CD14-positive monocyte (primary cell): ENCODE data around the gene TMEM59L. TPM values are rescaled to one million over a fixed set of nuclear protein-coding genes. Genes with fewer than 3 reads are reported as not detected.
A peak's percentile ranks its signal among the peaks of the same experiment; 100 is the strongest.

Experiments
- DNase-seq, 3 donors: peaks; one replicate each; pipeline ENCODE4 v3.0.0-alpha.2; 2011 to 2022
- H2AFZ ChIP-seq: 2 replicates; pipeline ENCODE4 v1.6.0; 2012; ENCODE audit warnings: mild to moderate bottlenecking, low read depth, low read length, inconsistent platforms; ENCODE audit not compliant: insufficient read depth, poor library complexity, severe bottlenecking
- H3K27ac ChIP-seq, 2 donors: 1 replicate in 1 of 2; 2 replicates in 1 of 2; pipeline ENCODE4 v1.5.1; 2012 to 2013; ENCODE audit warnings: low read length in 2 of 2, control low read depth in 1 of 2, inconsistent platforms in 1 of 2, low read depth in 1 of 2, mild to moderate bottlenecking in 1 of 2
- H3K27me3 ChIP-seq, 2 donors: one replicate each; pipeline versions ENCODE4 v1.6.0 to v1.6.1; 2011 to 2013; ENCODE audit warnings: low read length in 2 of 2; ENCODE audit not compliant: control insufficient read depth in 2 of 2, insufficient read depth in 2 of 2
- H3K36me3 ChIP-seq, 2 donors: replicated peaks in 1 of 2; 1 replicate in 1 of 2; 2 replicates in 1 of 2; pipeline versions ENCODE4 v1.5.1 to v1.6.1; 2012 to 2013; ENCODE audit warnings: low read length in 2 of 2, control low read depth in 1 of 2, inconsistent platforms in 1 of 2, mild to moderate bottlenecking in 1 of 2; ENCODE audit not compliant: insufficient read depth in 2 of 2, control insufficient read depth in 1 of 2
- H3K4me1 ChIP-seq, 2 donors: 1 replicate in 1 of 2; 2 replicates in 1 of 2; pipeline versions ENCODE4 v1.5.1 to v1.6.1; 2012 to 2013; ENCODE audit warnings: low read length in 2 of 2, control low read depth in 1 of 2, inconsistent platforms in 1 of 2, mild to moderate bottlenecking in 1 of 2, moderate library complexity in 1 of 2; ENCODE audit not compliant: insufficient read depth in 2 of 2, control insufficient read depth in 1 of 2
- H3K4me2 ChIP-seq: replicated peaks from 2 replicates; pipeline ENCODE3; 2012; ENCODE audit warnings: low read length, moderate library complexity, mild to moderate bottlenecking; ENCODE audit not compliant: poor library complexity, severe bottlenecking; ENCODE audit errors: extremely low read depth
- H3K4me3 ChIP-seq, 3 experiments: fragments of 200-600 bp in 1 of 3; sonication (generic) in 1 of 3; replicated peaks in 1 of 3; 1 replicate in 2 of 3; 2 replicates in 1 of 3; pipeline ENCODE4 v1.5.1; 2011 to 2013; ENCODE audit warnings: low read length in 3 of 3, mild to moderate bottlenecking in 3 of 3, control low read depth in 2 of 3, low read depth in 2 of 3, inconsistent platforms in 1 of 3, moderate library complexity in 1 of 3
- H3K79me2 ChIP-seq: 2 replicates; pipeline ENCODE4 v1.6.0; 2012; ENCODE audit warnings: mild to moderate bottlenecking, control low read depth, inconsistent platforms, low read length, moderate library complexity; ENCODE audit not compliant: insufficient read depth
- H3K9ac ChIP-seq: 2 replicates; pipeline ENCODE4 v1.6.0; 2017; ENCODE audit warnings: low read length, mild to moderate bottlenecking; ENCODE audit not compliant: insufficient read depth, poor library complexity, severe bottlenecking
- H3K9me3 ChIP-seq, 2 donors: replicated peaks in 1 of 2; 1 replicate in 1 of 2; 2 replicates in 1 of 2; pipeline versions ENCODE4 v1.5.1 to v1.6.1; 2012 to 2013; ENCODE audit warnings: low read length in 2 of 2, control low read depth in 1 of 2; ENCODE audit not compliant: control insufficient read depth in 1 of 2, insufficient read depth in 1 of 2
- H4K20me1 ChIP-seq: 2 replicates; pipeline ENCODE4 v1.6.0; 2012; ENCODE audit warnings: mild to moderate bottlenecking, low read length, control low read depth, moderate library complexity; ENCODE audit not compliant: insufficient read depth
- H3K27ac Mint-ChIP-seq, 7 donors: one replicate each; pipeline ENCODE4 v1.8.0; 2020; ENCODE audit warnings: mild to moderate bottlenecking in 7 of 7, mixed read lengths in 7 of 7, moderate library complexity in 6 of 7, inconsistent platforms in 2 of 7
- H3K27me3 Mint-ChIP-seq, 3 donors: one replicate each; pipeline ENCODE4 v1.8.0; 2021 to 2022; ENCODE audit warnings: low read depth in 3 of 3, mild to moderate bottlenecking in 3 of 3, mixed read lengths in 3 of 3, moderate library complexity in 3 of 3, inconsistent platforms in 1 of 3
- H3K36me3 Mint-ChIP-seq, 2 donors: one replicate each; pipeline ENCODE4 v1.8.0; 2020; ENCODE audit warnings: mixed read lengths in 2 of 2, inconsistent platforms in 1 of 2, mild to moderate bottlenecking in 1 of 2
- H3K4me1 Mint-ChIP-seq: one replicate; pipeline ENCODE4 v1.8.0; 2020; ENCODE audit warnings: mild to moderate bottlenecking, mixed read lengths
- H3K4me3 Mint-ChIP-seq, 2 donors: one replicate each; pipeline ENCODE4 v1.8.0; 2020; ENCODE audit warnings: mild to moderate bottlenecking in 2 of 2, mixed read lengths in 2 of 2, moderate library complexity in 1 of 2
- H3K9me3 Mint-ChIP-seq, 7 donors: one replicate each; pipeline ENCODE4 v1.8.0; 2020 to 2022; ENCODE audit warnings: mixed read lengths in 7 of 7, mild to moderate bottlenecking in 6 of 7, moderate library complexity in 6 of 7, inconsistent platforms in 2 of 7
- CTCF ChIP-seq: fragments of 200-600 bp; IDR thresholded peaks from one replicate; pipeline ENCODE4 v1.8.0; 2022; ENCODE audit warnings: antibody characterized with exemption, mild to moderate bottlenecking
- WGBS: methylation state at CpG from one replicate; pipeline ENCODE4 v1.1.5; 2013; ENCODE audit warnings: missing lambda C conversion rate; ENCODE audit not compliant: insufficient coverage; 5-methylcytosine and 5-hydroxymethylcytosine counted together
- intact Hi-C, 2 donors: fragments of 100-400 bp; cut with micrococcal nuclease; formaldehyde crosslinking; loops; one replicate each; pipeline versions ENCODE4 v1.15.0 to v1.15.1; 2023
- polyA plus RNA-seq, 3 donors: library from polyadenylated mRNA; depleted of rRNA in 1 of 3; unstranded in 2 of 3; stranded (reverse) in 1 of 3; fragments of 300-500 nt in 2 of 3; fragments of >200 nt in 1 of 3; fragmentation: Illumina TruSeq in 2 of 3; gene quantifications; 1 replicate in 2 of 3; 2 replicates in 1 of 3; pipeline ENCODE4 v1.2.3, GENCODE V29; 2012 to 2021

Gene TMEM59L
- polyA plus RNA-seq, 3 donors = not detected

DNA sequence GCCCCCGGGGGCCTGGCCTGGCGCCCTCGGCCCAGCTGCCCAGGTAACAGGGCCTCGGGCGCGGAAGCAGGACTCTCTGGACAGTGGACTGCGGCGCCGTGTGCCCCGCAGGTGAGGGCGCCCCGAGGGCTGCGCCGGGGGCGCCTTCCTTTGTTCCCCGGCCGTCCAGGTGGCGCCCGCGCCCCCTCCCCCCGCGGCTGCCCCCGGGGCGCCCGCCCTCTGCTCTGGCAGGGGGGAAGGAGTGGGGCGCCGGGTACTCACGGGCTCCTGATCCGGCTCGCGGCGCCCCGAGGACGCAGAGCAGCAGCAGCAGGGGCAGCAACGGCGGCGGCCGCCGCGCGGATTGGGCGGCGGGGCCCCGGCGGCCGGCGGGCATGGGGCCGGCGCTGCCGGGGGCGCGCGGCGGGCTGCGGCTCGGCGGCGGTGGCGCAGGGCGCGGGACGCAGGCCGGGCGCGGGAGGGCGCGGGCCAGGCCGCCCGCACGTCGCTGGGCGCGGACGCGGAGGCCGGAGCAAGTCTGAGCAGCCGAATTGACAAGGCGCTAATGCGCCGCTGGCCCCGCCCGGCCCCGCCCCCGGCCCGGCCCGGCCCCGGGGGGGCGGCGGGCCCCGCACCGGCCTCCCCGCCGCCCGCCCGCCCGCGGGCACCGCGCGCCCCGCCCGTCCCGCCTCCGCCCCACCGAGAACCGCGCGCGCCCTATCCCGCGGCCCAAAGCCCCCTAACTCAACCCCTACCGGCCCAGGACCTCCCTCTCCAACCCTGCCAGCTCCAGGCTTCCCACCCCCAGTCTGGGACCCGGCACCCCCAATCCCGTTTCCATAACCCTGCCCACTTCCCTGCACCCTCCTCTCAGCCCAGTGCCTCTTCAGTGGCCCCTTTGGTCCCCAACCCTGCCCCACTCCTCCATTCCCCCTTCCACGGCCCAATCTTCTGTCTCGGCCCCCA, 6.1 kb upstream of the TMEM59L start, which contains the start of gene CRLF1:
Gene CRLF1, minus strand, starts transcription at position 519 of the 945 bp plus-strand sequence. Its CDS starts 143 bp downstream, at position 376.
- H3K36me3 Mint-ChIP-seq = peaks cover 3 to 9% of the 10 kb centered on the region in 2 donors
- Histone ChIP-seq H3K4me2 (no peak within 1 kb of the TSS), H3K4me3 (no peak within 1 kb of the TSS), H3K27me3 (peaks cover 74 to 89% of the 10 kb centered on the region in 2 donors), H4K20me1 (no peaks in the 10 kb centered on the region), H3K9me3 (peaks cover 0 to 47% of the 10 kb centered on the region in 2 donors), H3K4me1 (no peaks in the 10 kb centered on the region), H3K36me3 (no peaks in the 10 kb centered on the region), H3K9ac (no peak within 1 kb of the TSS), H2AFZ (no peak within 1 kb of the TSS), H3K27ac (no peak within 1 kb of the TSS), H3K79me2 (no peaks in the 10 kb centered on the region)
- peaks cover 0 to 34% (median 11%) of the 10 kb centered on the region in 7 donors for H3K9me3 Mint-ChIP-seq
- no peak for DNase-seq
- WGBS = 1% methylated on average over 86 of the region's 116 CpGs
- intact Hi-C loops = no loop called here
- H3K4me1 Mint-ChIP-seq = peaks cover 5% of the 10 kb centered on the region
- no peak for TF ChIP-seq CTCF
- H3K27ac Mint-ChIP-seq = no peak within 1 kb of the TSS
- peak within 1 kb of the TSS in 1 of 2 donors; percentile 88 for H3K4me3 Mint-ChIP-seq
- H3K27me3 Mint-ChIP-seq = peaks cover 76 to 93% (median 82%) of the 10 kb centered on the region in 3 donors

- Mint-ChIP-seq H3K4me3 (peak overlapping the region in 1 of 2 donors; percentile 68), H3K4me1 (peaks cover 8% of the 10 kb centered on the region), H3K27me3 (peaks cover 76 to 93% (median 80%) of the 10 kb centered on the region in 3 donors), H3K27ac (no peak overlapping the region), H3K36me3 (peaks cover 3 to 9% of the 10 kb centered on the region in 2 donors), H3K9me3 (peaks cover 0 to 36% (median 11%) of the 10 kb centered on the region in 7 donors)
- WGBS = 2% methylated on average over 46 of the region's 68 CpGs
- no peak overlapping the region for H2AFZ ChIP-seq
- H3K4me3 ChIP-seq = no peak overlapping the region
- no peak for DNase-seq
- intact Hi-C loops = no loop called here
- H3K9me3 ChIP-seq = peaks cover 0 to 47% of the 10 kb centered on the region in 2 donors
- no peaks in the 10 kb centered on the region for H3K79me2 ChIP-seq
- H3K9ac ChIP-seq = no peak overlapping the region
- peaks cover 0 to 2% of the 10 kb centered on the region in 2 donors for H3K4me1 ChIP-seq
- no peak overlapping the region for H3K4me2 ChIP-seq
- no peak overlapping the region for H3K27ac ChIP-seq
- H3K27me3 ChIP-seq = peaks cover 80 to 89% of the 10 kb centered on the region in 2 donors
- no peak for TF ChIP-seq CTCF
- no peaks in the 10 kb centered on the region for H4K20me1 ChIP-seq
- no peaks in the 10 kb centered on the region for H3K36me3 ChIP-seq
These were observed 5.2 kb upstream of the TMEM59L start for GRCh38 chr19:18607226-18608101.
